ENCODE results near the gene AACS. TPM values are rescaled to one million over a fixed set of nuclear protein-coding genes. Genes with fewer than 3 reads are reported as not detected.

AACS gene
- polyA plus RNA-seq, 1 donor (not counting 4 experiments of a cell fraction or from before 2014, with no cell fraction given) = 27.0 TPM

GRCh38 chr12:125184213-125184967 is 119.2 kb downstream of the AACS start:
- H4K20me1 ChIP-seq (ENCODE audit: control insufficient read depth, extremely low read depth, insufficient read depth, low read length) = no peaks in the 10 kb centered on the region
- no peaks in the 10 kb centered on the region for H3K36me3 ChIP-seq (ENCODE audit: control insufficient read depth in 2 of 2, extremely low read depth in 1 of 2, insufficient read depth in 2 of 2, low read length in 2 of 2)
- no peak overlapping the region for H3K4me2 ChIP-seq (ENCODE audit: control insufficient read depth, extremely low read depth, insufficient read depth, low read depth, low read length)
- no peak overlapping the region for H2AFZ ChIP-seq (ENCODE audit: control insufficient read depth, low read length)
- peaks cover 5% of the 10 kb centered on the region for H3K4me1 ChIP-seq (ENCODE audit: control insufficient read depth, extremely low read depth, insufficient read depth, low read length)
- no peaks in the 10 kb centered on the region for H3K9me3 ChIP-seq (ENCODE audit: control insufficient read depth, low read depth, low read length)
- H3K79me2 ChIP-seq (ENCODE audit: control insufficient read depth, insufficient read depth, low read length) = no peaks in the 10 kb centered on the region
- H3K27me3 ChIP-seq (ENCODE audit: control insufficient read depth, extremely low read depth, insufficient read depth, low read length) = peaks cover 53% of the 10 kb centered on the region
- H3K4me3 ChIP-seq (ENCODE audit: control insufficient read depth in 2 of 3, extremely low read depth in 1 of 3, insufficient read depth in 2 of 3, low read depth in 1 of 3, low read length in 3 of 3) = no peak overlapping the region
- FAIRE-seq = no peak
- no peak overlapping the region for H3K27ac ChIP-seq (ENCODE audit: control insufficient read depth, insufficient read depth, low read length)
- TF ChIP-seq, protein P1, sequence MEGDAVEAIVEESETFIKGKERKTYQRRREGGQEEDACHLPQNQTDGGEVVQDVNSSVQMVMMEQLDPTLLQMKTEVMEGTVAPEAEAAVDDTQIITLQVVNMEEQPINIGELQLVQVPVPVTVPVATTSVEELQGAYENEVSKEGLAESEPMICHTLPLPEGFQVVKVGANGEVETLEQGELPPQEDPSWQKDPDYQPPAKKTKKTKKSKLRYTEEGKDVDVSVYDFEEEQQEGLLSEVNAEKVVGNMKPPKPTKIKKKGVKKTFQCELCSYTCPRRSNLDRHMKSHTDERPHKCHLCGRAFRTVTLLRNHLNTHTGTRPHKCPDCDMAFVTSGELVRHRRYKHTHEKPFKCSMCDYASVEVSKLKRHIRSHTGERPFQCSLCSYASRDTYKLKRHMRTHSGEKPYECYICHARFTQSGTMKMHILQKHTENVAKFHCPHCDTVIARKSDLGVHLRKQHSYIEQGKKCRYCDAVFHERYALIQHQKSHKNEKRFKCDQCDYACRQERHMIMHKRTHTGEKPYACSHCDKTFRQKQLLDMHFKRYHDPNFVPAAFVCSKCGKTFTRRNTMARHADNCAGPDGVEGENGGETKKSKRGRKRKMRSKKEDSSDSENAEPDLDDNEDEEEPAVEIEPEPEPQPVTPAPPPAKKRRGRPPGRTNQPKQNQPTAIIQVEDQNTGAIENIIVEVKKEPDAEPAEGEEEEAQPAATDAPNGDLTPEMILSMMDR (optimal IDR thresholded peaks at IDR 0.05 in 1 of 3, IDR thresholded peaks at IDR 0.05 in 1 of 3, conservative IDR thresholded peaks at IDR 0.05 in 1 of 3; ENCODE audit: extremely low read depth in 1 of 3, insufficient read depth in 2 of 3, low read length in 3 of 3) = no peak
- no peak for TF ChIP-seq EZH2 (IDR thresholded peaks at IDR 0.05; ENCODE audit: low read length)
- dilution Hi-C loops (cut with MboI; ENCODE audit: extremely low pct_ligation_motif_present, low sequenced_read_pairs) = no loop called here
- H3K9ac ChIP-seq (ENCODE audit: control insufficient read depth, extremely low read depth, insufficient read depth, low read length) = no peak overlapping the region
- DNase-seq (ENCODE audit: low read depth, low spot score) = no peak
- H3K9me1 ChIP-seq (ENCODE audit: control insufficient read depth, extremely low read depth, insufficient read depth, low read length) = no peaks in the 10 kb centered on the region

DNA sequence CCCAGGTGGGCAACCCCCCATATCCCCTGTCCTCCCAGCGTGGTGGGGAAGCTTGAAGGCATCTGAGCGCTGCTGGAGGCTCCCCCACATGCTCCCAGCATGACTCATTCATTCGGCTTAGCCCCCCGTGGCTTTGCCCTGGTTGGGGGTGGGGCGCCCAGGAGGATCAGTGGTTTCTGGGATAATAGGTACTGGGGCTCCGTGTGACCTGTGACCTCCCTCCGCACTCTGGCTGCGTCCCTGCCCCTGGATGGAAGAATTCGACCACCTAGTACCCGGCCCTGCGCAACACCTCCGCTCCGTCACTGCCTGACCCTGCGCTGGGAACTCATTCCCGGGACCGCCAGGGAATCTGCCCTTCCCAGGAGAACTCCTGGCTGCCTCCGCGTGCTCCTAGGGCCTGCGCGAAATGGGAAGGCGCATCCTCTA is 120.1 kb downstream of the AACS start:
- peak overlapping the region; percentile 31 for H3K4me2 ChIP-seq (ENCODE audit: control insufficient read depth, extremely low read depth, insufficient read depth, low read depth, low read length)
- H3K79me2 ChIP-seq (ENCODE audit: control insufficient read depth, insufficient read depth, low read length) = no peaks in the 10 kb centered on the region
- no peaks in the 10 kb centered on the region for H3K9me1 ChIP-seq (ENCODE audit: control insufficient read depth, extremely low read depth, insufficient read depth, low read length)
- peaks cover 5% of the 10 kb centered on the region for H3K4me1 ChIP-seq (ENCODE audit: control insufficient read depth, extremely low read depth, insufficient read depth, low read length)
- no peaks in the 10 kb centered on the region for H3K36me3 ChIP-seq (ENCODE audit: control insufficient read depth in 2 of 2, extremely low read depth in 1 of 2, insufficient read depth in 2 of 2, low read length in 2 of 2)
- dilution Hi-C loops (cut with MboI; ENCODE audit: extremely low pct_ligation_motif_present, low sequenced_read_pairs) = no loop called here
- H3K27ac ChIP-seq (ENCODE audit: control insufficient read depth, insufficient read depth, low read length) = no peak overlapping the region
- H3K27me3 ChIP-seq (ENCODE audit: control insufficient read depth, extremely low read depth, insufficient read depth, low read length) = peaks cover 59% of the 10 kb centered on the region
- no peak for FAIRE-seq
- no peaks in the 10 kb centered on the region for H4K20me1 ChIP-seq (ENCODE audit: control insufficient read depth, extremely low read depth, insufficient read depth, low read length)
- H2AFZ ChIP-seq (ENCODE audit: control insufficient read depth, low read length) = no peak overlapping the region
- TF ChIP-seq, protein P1 (optimal IDR thresholded peaks at IDR 0.05 in 1 of 3, IDR thresholded peaks at IDR 0.05 in 1 of 3, conservative IDR thresholded peaks at IDR 0.05 in 1 of 3; ENCODE audit: extremely low read depth in 1 of 3, insufficient read depth in 2 of 3, low read length in 3 of 3) = no peak
- no peak for TF ChIP-seq EZH2 (IDR thresholded peaks at IDR 0.05; ENCODE audit: low read length)
- DNase-seq (ENCODE audit: low read depth, low spot score) = no peak
- no peak overlapping the region for H3K4me3 ChIP-seq (ENCODE audit: control insufficient read depth in 2 of 3, extremely low read depth in 1 of 3, insufficient read depth in 2 of 3, low read depth in 1 of 3, low read length in 3 of 3)
- no peaks in the 10 kb centered on the region for H3K9me3 ChIP-seq (ENCODE audit: control insufficient read depth, low read depth, low read length)
- no peak overlapping the region for H3K9ac ChIP-seq (ENCODE audit: control insufficient read depth, extremely low read depth, insufficient read depth, low read length)
